GM12864 (cell line): Measurements from ENCODE around the gene MED12L.

Experiments
- DNase-seq: peaks from one replicate; pipeline ENCODE4 v3.0.0-alpha.2; 2011; ENCODE audit warnings: low read depth
- H3K4me3 ChIP-seq: 2 replicates; pipeline ENCODE4 v1.5.1; 2011; ENCODE audit warnings: mild to moderate bottlenecking, low read depth, low read length, control low read depth
- CTCF ChIP-seq: IDR thresholded peaks from 2 replicates; pipeline ENCODE4 v1.5.1; 2011; ENCODE audit warnings: low read depth, mild to moderate bottlenecking, moderate library complexity, low read length, control low read depth, inconsistent platforms; ENCODE audit errors: missing control alignments

The MED12L gene

GRCh38 chr3:151356794-151357462 is 271.5 kb downstream of the MED12L start:
- DNase-seq: no peak
- no peak overlapping the region for H3K4me3 ChIP-seq
- no peak for TF ChIP-seq CTCF

- TF ChIP-seq CTCF: no peak
- H3K4me3 ChIP-seq: no peak overlapping the region
- DNase-seq: no peak
Observed at GRCh38 chr3:151357463-151357850, 272.0 kb downstream of the MED12L start.

GRCh38 chr3:151362751-151363174 is 277.3 kb downstream of the MED12L start:
- DNase-seq: no peak
- no peak overlapping the region for H3K4me3 ChIP-seq
- TF ChIP-seq CTCF: no peak

- no peak for TF ChIP-seq CTCF
- no peak overlapping the region for H3K4me3 ChIP-seq
Observed at GRCh38 chr3:151366993-151367392, 281.5 kb downstream of the MED12L start.

GRCh38 chr3:151367448-151367847 is 282.0 kb downstream of the MED12L start:
- TF ChIP-seq CTCF: no peak
- H3K4me3 ChIP-seq: no peak overlapping the region
- DNase-seq: no peak

More at GRCh38 chr3:151366993-151367392, 281.5 kb downstream of the MED12L start:
- no peak for DNase-seq

- no peak for DNase-seq
- no peak for TF ChIP-seq CTCF
- no peak overlapping the region for H3K4me3 ChIP-seq
Observed at GRCh38 chr3:151371526-151371925, 286.1 kb downstream of the MED12L start.
